Kasumi-1 (cell line): ENCODE measurements around the gene GPR151.
A peak's percentile ranks its signal among the peaks of the same experiment; 100 is the strongest.

Experiments used
- DNase-seq, 2 experiments: peaks; one replicate each; lab custom pipeline; 2025; lab: John Stamatoyannopoulos, UW

Gene GPR151

GRCh38 chr5:146520731-146521130 is 4.7 kb upstream of the GPR151 start:
- no peak for DNase-seq

- DNase-seq: no peak
These were observed 3.6 kb upstream of the GPR151 start for GRCh38 chr5:146519554-146519953.

GRCh38 chr5:146515473-146516150 is 378 bp downstream of the GPR151 start:
- no peak for DNase-seq

- DNase-seq: no peak
These were observed 1.4 kb downstream of the GPR151 start for GRCh38 chr5:146514575-146514974.

GRCh38 chr5:146513462-146513861 is 2.5 kb downstream of the GPR151 start:
- DNase-seq: no peak

GRCh38 chr5:146510559-146511125 is 5.3 kb downstream of the GPR151 start:
- DNase-seq: no peak

GRCh38 chr5:146507428-146507827 is 8.6 kb downstream of the GPR151 start:
- no peak for DNase-seq

- no peak for DNase-seq
These were observed 16.3 kb downstream of the GPR151 start for GRCh38 chr5:146499680-146500079.

GRCh38 chr5:146494656-146495055 is 21.3 kb downstream of the GPR151 start:
- no peak for DNase-seq

- no peak for DNase-seq
These were observed 25.7 kb downstream of the GPR151 start for GRCh38 chr5:146490089-146490843.

- DNase-seq: no peak
These were observed 31.1 kb downstream of the GPR151 start for GRCh38 chr5:146484714-146485391.

- no peak for DNase-seq
These were observed 33.2 kb downstream of the GPR151 start for GRCh38 chr5:146482775-146483174.

- peak; percentile 32 to 48 for DNase-seq
These were observed 40.1 kb downstream of the GPR151 start for GRCh38 chr5:146475906-146476305.

GRCh38 chr5:146475190-146475780 is 40.7 kb downstream of the GPR151 start:
- DNase-seq: peak in 1 of 2 experiments; percentile 33

- DNase-seq: peak; percentile 43 to 46
These were observed 41.9 kb downstream of the GPR151 start for GRCh38 chr5:146474065-146474464.

GRCh38 chr5:146467760-146468159 is 48.2 kb downstream of the GPR151 start:
- no peak for DNase-seq

GRCh38 chr5:146466521-146467349 is 49.3 kb downstream of the GPR151 start:
- peak; percentile 45 to 63 for DNase-seq

GRCh38 chr5:146463446-146463845 is 52.5 kb downstream of the GPR151 start:
- DNase-seq: no peak
